Measurements from ENCODE around the gene EYA2. TPM values are rescaled to one million over a fixed set of nuclear protein-coding genes. Genes with fewer than 3 reads are reported as not detected.

Gene EYA2
- total and polyA plus RNA-seq, 4 donors = 0.17 to 0.54 (median 0.23) TPM; not detected in 1

GRCh38 chr20:47088335-47088734, 193.7 kb downstream of the EYA2 start (continued):
- TF ChIP-seq CTCF (IDR thresholded peaks at IDR 0.05; ENCODE audit: low read depth, low read length, missing input control) (no peak), GABPA (IDR thresholded peaks at IDR 0.05 in 1 of 2, conservative IDR thresholded peaks at IDR 0.05 in 1 of 2) (no peak), JUND (IDR thresholded peaks at IDR 0.05) (no peak), SP1 (IDR thresholded peaks at IDR 0.05) (no peak), ATF3 (IDR thresholded peaks at IDR 0.05) (no peak)

GRCh38 chr20:47089151-47089550, 194.5 kb downstream of the EYA2 start:
- H3K27me3 ChIP-seq (ENCODE audit: control insufficient read depth in 4 of 4, insufficient read depth in 4 of 4, low read length in 3 of 4) = no peaks in the 10 kb centered on the region
- no peaks in the 10 kb centered on the region for H3K4me1 ChIP-seq (ENCODE audit: control insufficient read depth in 4 of 4, insufficient read depth in 4 of 4, low read length in 3 of 4)
- no peaks in the 10 kb centered on the region for H3K9me3 ChIP-seq (ENCODE audit: control insufficient read depth in 4 of 4, low read length in 3 of 4)
- H3K27ac ChIP-seq (ENCODE audit: low read depth in 1 of 2, low read length in 2 of 2) = no peak overlapping the region
- H3K9ac ChIP-seq (ENCODE audit: low read depth in 1 of 2, low read length in 2 of 2) = no peak overlapping the region
- no peak for DNase-seq (ENCODE audit: low spot score)
- TF ChIP-seq FOXA1 (IDR thresholded peaks at IDR 0.05) (no peak), FOXA2 (IDR thresholded peaks at IDR 0.05) (no peak), GABPA (IDR thresholded peaks at IDR 0.05 in 1 of 2, conservative IDR thresholded peaks at IDR 0.05 in 1 of 2) (no peak), CTCF (IDR thresholded peaks at IDR 0.05; ENCODE audit: low read depth, low read length, missing input control) (no peak), EGR1 (IDR thresholded peaks at IDR 0.05; ENCODE audit: low read depth in 2 of 2) (no peak), HNF4A (conservative IDR thresholded peaks at IDR 0.05) (no peak), SP1 (IDR thresholded peaks at IDR 0.05) (no peak), JUND (IDR thresholded peaks at IDR 0.05) (no peak), RAD21 (IDR thresholded peaks at IDR 0.05) (no peak), NR2F2 (IDR thresholded peaks at IDR 0.05) (no peak), YY1 (IDR thresholded peaks at IDR 0.05) (no peak), RXRA (IDR thresholded peaks at IDR 0.05) (no peak), TAF1 (conservative IDR thresholded peaks at IDR 0.05) (no peak), ZBTB33 (IDR thresholded peaks at IDR 0.05) (no peak), HNF4G (IDR thresholded peaks at IDR 0.05) (no peak), REST (IDR thresholded peaks at IDR 0.05) (no peak), ATF3 (IDR thresholded peaks at IDR 0.05) (no peak)
- WGBS = 87% methylated on average over 15 of the region's 15 CpGs
- H3K36me3 ChIP-seq (ENCODE audit: control insufficient read depth in 4 of 4, insufficient read depth in 3 of 4, low read depth in 1 of 4, low read length in 3 of 4) = no peaks in the 10 kb centered on the region
- H3K4me3 ChIP-seq (ENCODE audit: low read depth in 1 of 3, low read length in 3 of 3) = no peak overlapping the region
